ENCODE results near the gene SELE. TPM values are rescaled to one million over a fixed set of nuclear protein-coding genes. Genes with fewer than 3 reads are reported as not detected.

SELE gene
- total and polyA plus RNA-seq, 2 experiments from 2014 or later, result not detected

GRCh38 chr1:169759038-169759437, 25.2 kb upstream of the SELE start:
- Histone ChIP-seq H3K9me3 (ENCODE audit: low read depth) (no peaks in the 10 kb centered on the region), H4K20me1 (ENCODE audit: insufficient read depth) (no peaks in the 10 kb centered on the region), H3F3A (ENCODE audit: insufficient read depth) (no peaks in the 10 kb centered on the region), H3K36me3 (ENCODE audit: low read depth) (no peaks in the 10 kb centered on the region), H3K27ac (no peak overlapping the region), H3K4me2 (ENCODE audit: unreplicated experiment) (no peak overlapping the region), H3K4me3 (no peak overlapping the region), H3K4me1 (ENCODE audit: insufficient read depth) (no peaks in the 10 kb centered on the region), H3K9ac (no peak overlapping the region), H3K79me2 (ENCODE audit: insufficient read depth) (no peaks in the 10 kb centered on the region), H2AFZ (no peak overlapping the region), H3K27me3 (replicated peaks; ENCODE audit: insufficient read depth) (peaks cover 4% of the 10 kb centered on the region), H3K9me2 (ENCODE audit: insufficient read depth) (no peaks in the 10 kb centered on the region)
- no peak for DNase-seq
- 55 to 59% methylated on average over 3 of the region's 3 CpGs for WGBS, 2 experiments (ENCODE audit: low coverage in 1 of 2, low lambda C conversion rate in 2 of 2, missing lambda C conversion rate in 2 of 2)
- in situ Hi-C loops (cut with MboI), result no loop called here
- TF ChIP-seq EZH2phosphoT487 (IDR thresholded peaks at IDR 0.05; ENCODE audit: insufficient read depth, low read depth), result no peak
- TF ChIP-seq EZH2 (IDR thresholded peaks at IDR 0.05; ENCODE audit: insufficient read depth, poor library complexity, severe bottlenecking), result no peak

GRCh38 chr1:169753549-169753948, 19.7 kb upstream of the SELE start:
- Histone ChIP-seq H3K9me2 (ENCODE audit: insufficient read depth) (no peaks in the 10 kb centered on the region), H3K27ac (no peak overlapping the region), H3K4me3 (no peak overlapping the region), H3K9me3 (ENCODE audit: low read depth) (no peaks in the 10 kb centered on the region), H3F3A (ENCODE audit: insufficient read depth) (no peaks in the 10 kb centered on the region), H3K36me3 (ENCODE audit: low read depth) (no peaks in the 10 kb centered on the region), H3K79me2 (ENCODE audit: insufficient read depth) (no peaks in the 10 kb centered on the region), H3K4me1 (ENCODE audit: insufficient read depth) (no peaks in the 10 kb centered on the region), H4K20me1 (ENCODE audit: insufficient read depth) (no peaks in the 10 kb centered on the region), H2AFZ (no peak overlapping the region), H3K9ac (no peak overlapping the region), H3K27me3 (replicated peaks; ENCODE audit: insufficient read depth) (peaks cover 4% of the 10 kb centered on the region; the same call in 1 of the 2 replicates), H3K4me2 (ENCODE audit: unreplicated experiment) (no peak overlapping the region)
- in situ Hi-C loops (cut with MboI), result no loop called here
- DNase-seq, result no peak
- TF ChIP-seq EZH2phosphoT487 (IDR thresholded peaks at IDR 0.05; ENCODE audit: insufficient read depth, low read depth) (no peak), EZH2 (IDR thresholded peaks at IDR 0.05; ENCODE audit: insufficient read depth, poor library complexity, severe bottlenecking) (no peak)
- 31% methylated on average over 4 of the region's 4 CpGs for WGBS, 2 experiments (ENCODE audit: low coverage in 1 of 2, low lambda C conversion rate in 2 of 2, missing lambda C conversion rate in 2 of 2)

GRCh38 chr1:169750041-169750440, 16.2 kb upstream of the SELE start:
- WGBS, 2 experiments (ENCODE audit: low coverage in 1 of 2, low lambda C conversion rate in 2 of 2, missing lambda C conversion rate in 2 of 2), result 15 to 19% methylated on average over 1 of the region's 1 CpG
- Histone ChIP-seq H2AFZ (no peak overlapping the region), H3K9me2 (ENCODE audit: insufficient read depth) (no peaks in the 10 kb centered on the region), H3K36me3 (ENCODE audit: low read depth) (no peaks in the 10 kb centered on the region), H3K4me1 (ENCODE audit: insufficient read depth) (no peaks in the 10 kb centered on the region), H3K4me3 (no peak overlapping the region), H4K20me1 (ENCODE audit: insufficient read depth) (no peaks in the 10 kb centered on the region), H3K4me2 (ENCODE audit: unreplicated experiment) (no peak overlapping the region), H3K27me3 (replicated peaks; ENCODE audit: insufficient read depth) (peaks cover 4% of the 10 kb centered on the region; the same call in 1 of the 2 replicates), H3K79me2 (ENCODE audit: insufficient read depth) (no peaks in the 10 kb centered on the region), H3F3A (ENCODE audit: insufficient read depth) (no peaks in the 10 kb centered on the region), H3K27ac (no peak overlapping the region), H3K9me3 (ENCODE audit: low read depth) (no peaks in the 10 kb centered on the region), H3K9ac (no peak overlapping the region)
- no peak for DNase-seq
- in situ Hi-C loops (cut with MboI), result no loop called here
- TF ChIP-seq EZH2 (IDR thresholded peaks at IDR 0.05; ENCODE audit: insufficient read depth, poor library complexity, severe bottlenecking) (no peak), EZH2phosphoT487 (IDR thresholded peaks at IDR 0.05; ENCODE audit: insufficient read depth, low read depth) (no peak)

GRCh38 chr1:169746550-169746949, 12.7 kb upstream of the SELE start:
- Histone ChIP-seq H3K36me3 (ENCODE audit: low read depth) (no peaks in the 10 kb centered on the region), H3K4me3 (no peak overlapping the region), H2AFZ (no peak overlapping the region), H3K27ac (no peak overlapping the region), H3K9me2 (ENCODE audit: insufficient read depth) (no peaks in the 10 kb centered on the region), H3K9ac (no peak overlapping the region), H3K4me2 (ENCODE audit: unreplicated experiment) (no peak overlapping the region), H4K20me1 (ENCODE audit: insufficient read depth) (no peaks in the 10 kb centered on the region), H3K79me2 (ENCODE audit: insufficient read depth) (no peaks in the 10 kb centered on the region), H3F3A (ENCODE audit: insufficient read depth) (no peaks in the 10 kb centered on the region), H3K9me3 (ENCODE audit: low read depth) (no peaks in the 10 kb centered on the region), H3K4me1 (ENCODE audit: insufficient read depth) (peaks cover 6% of the 10 kb centered on the region), H3K27me3 (replicated peaks; ENCODE audit: insufficient read depth) (peaks cover 22% of the 10 kb centered on the region)
- no peak for DNase-seq
- in situ Hi-C loops (cut with MboI), result no loop called here
- 41 to 46% methylated on average over 2 of the region's 2 CpGs for WGBS, 2 experiments (ENCODE audit: low coverage in 1 of 2, low lambda C conversion rate in 2 of 2, missing lambda C conversion rate in 2 of 2)
- TF ChIP-seq EZH2 (IDR thresholded peaks at IDR 0.05; ENCODE audit: insufficient read depth, poor library complexity, severe bottlenecking), result no peak
- TF ChIP-seq EZH2phosphoT487 (IDR thresholded peaks at IDR 0.05; ENCODE audit: insufficient read depth, low read depth), result no peak
